Activated CD4-positive, alpha-beta T cell treated with anti-CD3 and anti-CD28 coated beads, Interleukin-2, amount 10 ng/mL, durations not matched to agents 24 days and 14 days (primary cell): ENCODE measurements around the gene NDUFB5. TPM values are rescaled to one million over a fixed set of nuclear protein-coding genes. Genes with fewer than 3 reads are reported as not detected.

ENCODE experiments used
- DNase-seq: peaks from one replicate; pipeline ENCODE4 v3.0.0; 2022
- H3K27ac Mint-ChIP-seq: one replicate; pipeline ENCODE4 v1.8.0; 2022; ENCODE audit warnings: mild to moderate bottlenecking, mixed read lengths
- H3K27me3 Mint-ChIP-seq: one replicate; pipeline ENCODE4 v1.8.0; 2022; ENCODE audit warnings: mixed read lengths
- H3K36me3 Mint-ChIP-seq: one replicate; pipeline ENCODE4 v1.8.0; 2022; ENCODE audit warnings: low read depth, mild to moderate bottlenecking, mixed read lengths
- H3K4me1 Mint-ChIP-seq: one replicate; pipeline ENCODE4 v1.8.0; 2021; ENCODE audit warnings: mixed read lengths
- H3K4me3 Mint-ChIP-seq: one replicate; pipeline ENCODE4 v1.8.0; 2022; ENCODE audit warnings: mild to moderate bottlenecking, moderate library complexity, mixed read lengths
- H3K9me3 Mint-ChIP-seq: one replicate; pipeline ENCODE4 v1.8.0; 2021; ENCODE audit warnings: mixed read lengths
- intact Hi-C: fragments of 100-400 bp; cut with micrococcal nuclease; formaldehyde crosslinking; loops from one replicate; pipeline ENCODE4 v1.15.1; 2023
- total RNA-seq: library from RNA; stranded (reverse); gene quantifications from 2 replicates; pipeline ENCODE4 v1.2.3, GENCODE V29; 2022

The NDUFB5 gene
- total RNA-seq, 1 donor from 2014 or later, result 98.6 TPM

DNA sequence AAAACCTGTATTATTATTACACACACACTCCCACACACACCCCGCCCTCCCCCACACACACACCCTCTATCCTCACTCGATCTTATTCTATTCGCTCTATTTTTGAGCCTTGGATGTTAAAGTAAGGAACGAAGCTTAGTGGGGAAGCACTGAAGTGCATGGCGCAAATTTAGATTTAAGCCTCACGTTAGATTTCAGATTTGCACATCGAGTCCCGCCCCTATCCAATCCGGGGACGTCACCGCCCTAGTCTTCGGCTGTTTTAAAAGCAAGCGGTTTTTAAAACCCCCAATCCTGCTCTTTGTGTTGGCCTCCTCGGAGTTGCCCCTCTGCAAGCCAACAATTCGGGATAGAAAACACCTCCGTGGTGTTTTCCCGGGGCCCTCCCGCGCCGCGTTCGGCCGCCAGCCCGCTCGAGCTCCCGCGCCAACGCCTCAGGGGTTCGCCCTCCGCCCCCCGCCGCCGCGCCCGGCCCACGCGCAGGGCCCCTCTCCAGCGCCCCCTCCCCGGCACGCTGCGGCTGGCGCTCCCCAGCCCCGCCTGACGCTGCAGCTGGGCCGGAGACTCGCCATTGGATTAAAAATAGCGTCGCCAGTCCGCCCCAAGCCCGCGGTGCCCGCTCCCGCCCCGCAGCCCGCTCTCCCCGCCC lies 48.0 kb downstream of the NDUFB5 start, which contains the start of gene USP13:
Gene USP13 (plus strand): TSS at position 594 of the 649 bp plus-strand sequence. CDS start 186 bp downstream, outside the sequence.
- intact Hi-C loops, result loop anchor here (1.0 to 2.0 kb wide), 3 partner anchors 43 to 950 kb away; partner anchors contain the start of genes ACTL6A and TTC14
- Mint-ChIP-seq H3K27me3 (peaks cover 15% of the 10 kb centered on the region), H3K27ac (peak within 1 kb of the TSS; percentile 92), H3K36me3 (peaks cover 8% of the 10 kb centered on the region), H3K9me3 (no peaks in the 10 kb centered on the region), H3K4me3 (peak within 1 kb of the TSS; percentile 93), H3K4me1 (peaks cover 16% of the 10 kb centered on the region)
- DNase-seq, result peak; percentile 88

DNA sequence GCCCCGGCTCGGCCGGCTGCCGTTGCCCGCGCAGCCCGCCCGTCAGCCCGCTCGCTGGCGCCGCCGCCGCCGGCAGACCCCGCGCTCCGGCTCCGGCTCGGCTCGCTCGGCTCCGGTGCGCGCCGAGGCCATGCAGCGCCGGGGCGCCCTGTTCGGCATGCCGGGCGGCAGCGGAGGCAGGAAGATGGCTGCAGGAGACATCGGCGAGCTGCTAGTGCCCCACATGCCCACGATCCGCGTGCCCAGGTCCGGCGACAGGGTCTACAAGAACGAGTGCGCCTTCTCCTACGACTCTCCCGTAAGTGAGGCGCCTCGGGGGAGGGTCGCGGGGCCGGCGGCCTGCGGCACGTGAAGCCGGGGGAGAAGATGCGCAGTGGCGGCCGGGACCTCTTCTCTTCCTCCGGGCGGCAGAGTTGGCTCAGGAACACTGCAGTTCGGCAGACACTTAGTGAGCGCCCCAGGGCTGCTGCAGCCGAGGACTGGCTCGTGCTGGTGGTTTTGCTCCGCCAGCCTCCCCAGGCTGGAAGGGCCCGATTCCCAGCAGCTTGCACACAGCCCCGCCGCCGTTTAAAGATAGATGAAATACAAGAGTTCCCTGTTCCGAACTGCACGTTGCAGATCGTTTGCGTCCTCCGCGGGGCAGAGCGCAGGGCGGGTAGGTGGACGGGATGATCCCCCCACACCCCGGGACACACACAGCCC lies 48.7 kb downstream of the NDUFB5 start:
- intact Hi-C loops, result loop anchor here (1.0 to 2.0 kb wide), 2 partner anchors 90 to 949 kb away; partner anchors contain the start of genes ACTL6A and TTC14
- peak overlapping the region; percentile 92 for H3K27ac Mint-ChIP-seq
- DNase-seq, result peak; percentile 89
- H3K4me3 Mint-ChIP-seq, result peak overlapping the region; percentile 93
- H3K27me3 Mint-ChIP-seq, result peaks cover 15% of the 10 kb centered on the region
- H3K4me1 Mint-ChIP-seq, result peaks cover 17% of the 10 kb centered on the region
- H3K36me3 Mint-ChIP-seq, result peaks cover 8% of the 10 kb centered on the region
- H3K9me3 Mint-ChIP-seq, result no peaks in the 10 kb centered on the region

DNA sequence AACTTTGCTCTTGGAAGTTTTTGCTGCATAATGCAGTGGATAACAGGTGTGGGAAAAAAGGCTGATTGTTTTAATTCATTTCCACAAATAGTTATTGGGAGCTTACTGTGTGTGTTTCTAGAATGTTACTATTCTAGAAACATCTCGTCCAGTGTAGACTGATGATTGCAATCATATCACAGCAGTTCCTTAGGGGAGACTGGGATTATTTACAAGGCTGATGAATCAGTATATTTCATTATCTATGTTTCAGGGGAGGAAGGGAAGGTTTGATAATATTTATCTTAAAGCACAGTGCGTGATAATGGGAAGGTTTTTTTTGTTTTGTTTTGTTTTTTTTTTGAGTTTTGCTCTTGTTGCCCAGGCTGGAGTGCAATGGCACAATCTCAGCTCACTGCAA lies 50.6 kb downstream of the NDUFB5 start:
- Mint-ChIP-seq H3K36me3 (peaks cover 8% of the 10 kb centered on the region), H3K27me3 (peaks cover 15% of the 10 kb centered on the region), H3K9me3 (no peaks in the 10 kb centered on the region), H3K4me1 (peaks cover 18% of the 10 kb centered on the region), H3K4me3 (peak overlapping the region; percentile 36), H3K27ac (no peak overlapping the region)
- no peak for DNase-seq
- intact Hi-C loops, result no loop called here

DNA sequence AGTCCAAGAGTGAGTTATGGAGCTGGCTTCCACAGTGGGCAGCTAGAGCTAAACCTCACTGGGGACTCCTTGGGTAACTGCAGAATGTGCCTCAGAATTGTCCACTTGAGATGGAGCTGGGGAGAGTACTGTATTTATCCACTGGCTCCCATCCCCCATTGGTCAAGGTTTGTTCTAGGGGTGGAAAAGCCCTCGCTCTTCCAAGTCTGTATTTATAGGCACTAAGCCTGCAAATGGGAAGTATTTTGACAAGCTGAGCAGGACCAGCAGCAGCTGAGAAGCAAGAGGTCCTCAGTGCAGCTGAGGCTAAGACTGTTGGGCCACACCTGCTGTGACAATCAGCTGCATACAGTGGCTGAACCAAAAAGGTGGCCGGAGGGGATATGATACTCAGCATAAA lies 54.0 kb downstream of the NDUFB5 start:
- Mint-ChIP-seq H3K27me3 (no peaks in the 10 kb centered on the region), H3K4me1 (peaks cover 12% of the 10 kb centered on the region), H3K27ac (no peak overlapping the region), H3K4me3 (no peak overlapping the region), H3K9me3 (no peaks in the 10 kb centered on the region), H3K36me3 (peaks cover 8% of the 10 kb centered on the region)
- intact Hi-C loops, result no loop called here
- no peak for DNase-seq

DNA sequence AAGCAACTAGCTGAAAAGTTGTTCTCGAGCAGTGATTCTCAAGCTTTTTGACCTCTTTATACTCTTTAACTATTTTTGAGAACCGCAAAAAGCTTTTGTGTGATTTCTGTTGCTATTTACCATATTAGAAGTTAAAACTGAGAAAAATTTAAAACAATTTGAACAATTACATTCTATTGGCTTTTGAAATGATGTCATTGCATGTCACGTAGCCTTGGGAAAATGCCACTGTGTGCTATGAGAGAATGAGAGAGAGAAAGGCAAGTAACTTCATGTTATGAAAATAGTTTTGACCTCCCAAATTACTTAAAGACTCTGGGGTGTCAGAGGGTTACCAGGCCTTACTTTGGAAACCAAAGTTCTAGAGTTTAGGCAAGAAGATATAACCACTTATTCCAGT lies 56.3 kb downstream of the NDUFB5 start:
- Mint-ChIP-seq H3K4me3 (no peak overlapping the region), H3K4me1 (peaks cover 1% of the 10 kb centered on the region), H3K36me3 (peaks cover 5% of the 10 kb centered on the region), H3K27me3 (no peaks in the 10 kb centered on the region), H3K27ac (no peak overlapping the region), H3K9me3 (no peaks in the 10 kb centered on the region)
- DNase-seq, result no peak
- intact Hi-C loops, result no loop called here

DNA sequence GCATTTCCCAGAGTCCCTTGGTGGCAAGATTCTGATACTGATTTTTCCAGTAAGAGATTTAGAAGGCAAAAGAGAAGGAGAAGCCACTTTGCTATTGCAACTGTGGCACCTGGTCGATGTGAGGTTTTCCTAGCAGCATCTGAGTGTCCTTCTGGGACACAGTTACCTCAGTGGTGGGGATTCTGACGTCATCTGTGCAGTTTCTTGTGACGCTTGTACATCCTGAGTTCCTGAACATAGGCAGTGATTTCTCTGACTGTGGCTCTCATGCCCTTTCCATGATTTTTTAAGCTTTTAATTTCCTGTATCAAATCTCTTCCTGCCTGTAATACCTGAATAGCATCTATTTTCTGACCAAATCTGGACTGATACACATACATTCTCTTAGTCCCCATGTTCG lies 57.2 kb downstream of the NDUFB5 start:
- no peak for DNase-seq
- Mint-ChIP-seq H3K27ac (no peak overlapping the region), H3K4me3 (no peak overlapping the region), H3K4me1 (peaks cover 1% of the 10 kb centered on the region), H3K36me3 (peaks cover under 1% of the 10 kb centered on the region), H3K9me3 (no peaks in the 10 kb centered on the region), H3K27me3 (no peaks in the 10 kb centered on the region)
- intact Hi-C loops, result no loop called here

DNA sequence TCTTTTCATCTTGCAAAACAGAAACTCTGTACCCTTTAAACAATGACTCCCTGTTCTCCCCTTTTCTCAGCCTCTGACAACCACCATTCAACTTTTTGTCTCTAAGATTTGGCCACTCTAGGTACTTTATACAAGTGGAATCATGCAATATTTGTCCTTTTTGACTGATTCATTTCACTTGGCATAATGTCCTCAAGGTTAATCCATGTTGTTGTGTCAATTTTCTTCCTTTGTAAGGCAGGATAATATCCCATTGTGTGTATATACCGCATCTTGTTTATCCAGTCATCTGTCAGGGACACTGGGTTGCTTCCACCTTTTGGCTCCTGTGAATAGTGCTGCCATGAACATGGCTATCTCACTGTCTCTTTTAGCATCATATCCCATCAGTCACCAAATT lies 58.5 kb downstream of the NDUFB5 start:
- no peaks in the 10 kb centered on the region for H3K9me3 Mint-ChIP-seq
- intact Hi-C loops, result no loop called here
- H3K4me3 Mint-ChIP-seq, result no peak overlapping the region
- no peaks in the 10 kb centered on the region for H3K27me3 Mint-ChIP-seq
- H3K36me3 Mint-ChIP-seq, result no peaks in the 10 kb centered on the region
- H3K4me1 Mint-ChIP-seq, result peaks cover 1% of the 10 kb centered on the region
- no peak for DNase-seq
- no peak overlapping the region for H3K27ac Mint-ChIP-seq

DNA sequence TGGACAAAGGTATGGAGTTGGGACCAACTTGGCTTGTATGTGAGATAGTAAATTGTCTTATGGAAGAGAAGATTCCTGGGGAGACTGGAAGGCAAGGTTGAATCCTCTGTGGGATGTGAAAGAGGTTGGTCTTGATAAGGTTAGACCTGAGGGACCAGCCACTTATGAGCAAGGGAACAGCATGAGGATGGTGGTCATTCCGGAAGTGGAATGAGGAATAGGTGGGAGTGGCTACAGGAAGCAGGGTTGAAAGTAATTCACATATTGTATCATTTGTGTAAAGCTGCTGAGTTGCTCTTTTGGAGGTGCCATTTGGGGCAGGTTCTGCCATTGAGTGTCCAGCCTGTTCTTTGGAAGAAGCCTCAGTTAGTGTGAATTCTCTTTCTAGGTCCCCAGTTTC lies 61.4 kb downstream of the NDUFB5 start:
- no peak overlapping the region for H3K4me3 Mint-ChIP-seq
- H3K36me3 Mint-ChIP-seq, result no peaks in the 10 kb centered on the region
- DNase-seq, result no peak
- no peaks in the 10 kb centered on the region for H3K4me1 Mint-ChIP-seq
- intact Hi-C loops, result no loop called here
- no peaks in the 10 kb centered on the region for H3K27me3 Mint-ChIP-seq
- no peak overlapping the region for H3K27ac Mint-ChIP-seq
- H3K9me3 Mint-ChIP-seq, result no peaks in the 10 kb centered on the region

DNA sequence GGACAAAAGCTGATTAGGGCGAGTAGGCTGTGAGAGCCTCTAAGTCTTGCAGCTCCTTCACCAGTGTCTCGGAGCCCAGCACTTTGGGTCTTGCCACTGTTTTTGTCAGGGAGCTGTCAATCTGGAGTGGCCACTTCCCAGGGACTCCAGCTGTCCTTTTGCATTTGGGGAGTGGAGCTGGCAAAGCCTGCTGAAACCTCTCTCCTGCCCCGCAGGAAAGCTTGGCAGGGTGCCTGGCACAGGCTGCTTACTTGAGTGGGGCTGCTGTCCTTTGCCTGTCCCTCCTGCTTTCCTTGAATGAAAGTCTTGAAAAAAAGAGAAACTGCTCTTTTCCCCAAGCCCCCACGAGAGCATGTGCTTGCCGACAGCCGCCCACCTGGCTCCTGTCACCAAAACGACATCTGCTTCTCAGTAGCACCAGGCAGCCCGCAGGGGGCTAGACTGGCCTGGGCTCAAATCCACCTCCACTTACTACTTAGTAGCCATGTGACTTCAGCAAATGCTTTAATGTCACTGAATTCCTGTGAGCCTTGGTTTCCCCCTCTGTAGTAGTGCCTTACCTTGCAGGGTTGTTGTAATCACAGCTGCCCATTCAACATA lies 61.9 kb downstream of the NDUFB5 start:
- intact Hi-C loops, result no loop called here
- no peaks in the 10 kb centered on the region for H3K36me3 Mint-ChIP-seq
- H3K4me3 Mint-ChIP-seq, result no peak overlapping the region
- H3K27me3 Mint-ChIP-seq, result no peaks in the 10 kb centered on the region
- no peaks in the 10 kb centered on the region for H3K4me1 Mint-ChIP-seq
- DNase-seq, result no peak
- no peak overlapping the region for H3K27ac Mint-ChIP-seq
- H3K9me3 Mint-ChIP-seq, result no peaks in the 10 kb centered on the region

DNA sequence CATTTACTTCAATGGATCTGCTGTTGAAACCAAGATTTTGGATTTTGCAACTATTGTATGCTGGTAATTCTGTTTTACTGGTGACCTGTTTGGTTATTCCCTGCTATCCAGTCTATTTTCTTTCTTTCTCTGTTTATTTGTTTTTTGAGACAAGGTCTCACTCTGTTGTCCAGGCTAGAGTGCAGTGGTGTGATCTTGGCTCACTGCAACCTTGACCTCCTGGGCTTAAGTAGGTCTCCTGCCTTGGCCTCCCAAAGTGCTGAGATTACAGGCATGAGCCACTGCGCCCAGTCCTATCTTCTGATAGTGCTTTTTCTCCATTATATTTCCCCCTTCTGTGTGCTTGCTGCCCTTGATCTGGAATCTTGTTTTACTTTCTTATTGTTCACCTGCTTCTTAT lies 63.8 kb downstream of the NDUFB5 start:
- DNase-seq, result no peak
- H3K36me3 Mint-ChIP-seq, result no peaks in the 10 kb centered on the region
- H3K4me3 Mint-ChIP-seq, result no peak overlapping the region
- H3K9me3 Mint-ChIP-seq, result no peaks in the 10 kb centered on the region
- H3K27me3 Mint-ChIP-seq, result no peaks in the 10 kb centered on the region
- H3K4me1 Mint-ChIP-seq, result no peaks in the 10 kb centered on the region
- H3K27ac Mint-ChIP-seq, result no peak overlapping the region
- intact Hi-C loops, result no loop called here

DNA sequence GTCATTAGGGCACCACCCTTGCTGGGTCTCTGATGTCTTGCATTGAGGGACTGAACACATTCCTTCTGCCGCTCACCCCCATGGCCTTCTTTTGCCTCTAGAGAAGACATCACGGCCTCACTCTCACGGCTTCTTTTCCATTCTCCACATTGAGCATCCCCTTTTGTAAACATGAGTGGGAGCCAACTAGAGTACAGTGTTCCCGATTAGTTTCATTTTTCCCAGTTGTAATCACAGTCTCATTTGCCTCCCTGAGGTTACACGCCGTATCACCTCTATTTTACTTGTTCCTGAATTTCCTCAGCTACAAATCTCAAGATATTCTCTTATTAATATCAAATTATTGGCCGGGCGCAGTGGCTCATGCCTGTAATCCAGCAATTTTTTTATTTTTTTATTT lies 65.7 kb downstream of the NDUFB5 start:
- intact Hi-C loops, result no loop called here
- no peaks in the 10 kb centered on the region for H3K27me3 Mint-ChIP-seq
- no peak overlapping the region for H3K4me3 Mint-ChIP-seq
- H3K36me3 Mint-ChIP-seq, result no peaks in the 10 kb centered on the region
- DNase-seq, result no peak
- H3K27ac Mint-ChIP-seq, result no peak overlapping the region
- no peaks in the 10 kb centered on the region for H3K4me1 Mint-ChIP-seq
- no peaks in the 10 kb centered on the region for H3K9me3 Mint-ChIP-seq

DNA sequence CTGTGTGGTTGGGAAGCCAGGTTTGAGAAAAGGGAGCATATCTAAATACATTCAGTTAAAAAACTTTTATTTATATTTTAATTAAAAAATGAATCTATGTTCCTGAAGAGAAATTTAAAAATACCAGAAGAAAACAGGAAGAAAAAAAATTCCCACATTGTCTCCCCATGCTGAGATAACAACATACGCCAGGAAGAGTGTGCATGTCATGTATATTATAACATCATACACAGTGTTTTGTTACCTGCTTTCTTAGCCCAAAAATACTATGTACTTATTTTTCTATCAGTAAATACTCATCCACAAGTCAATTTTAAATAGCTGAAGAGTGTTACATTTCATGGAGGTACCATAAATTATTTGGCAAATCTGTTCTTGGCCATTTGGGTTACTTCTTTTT lies 66.7 kb downstream of the NDUFB5 start:
- intact Hi-C loops, result no loop called here
- no peak overlapping the region for H3K4me3 Mint-ChIP-seq
- H3K36me3 Mint-ChIP-seq, result no peaks in the 10 kb centered on the region
- H3K27me3 Mint-ChIP-seq, result no peaks in the 10 kb centered on the region
- H3K4me1 Mint-ChIP-seq, result peaks cover 1% of the 10 kb centered on the region
- no peaks in the 10 kb centered on the region for H3K9me3 Mint-ChIP-seq
- no peak overlapping the region for H3K27ac Mint-ChIP-seq
- no peak for DNase-seq

DNA sequence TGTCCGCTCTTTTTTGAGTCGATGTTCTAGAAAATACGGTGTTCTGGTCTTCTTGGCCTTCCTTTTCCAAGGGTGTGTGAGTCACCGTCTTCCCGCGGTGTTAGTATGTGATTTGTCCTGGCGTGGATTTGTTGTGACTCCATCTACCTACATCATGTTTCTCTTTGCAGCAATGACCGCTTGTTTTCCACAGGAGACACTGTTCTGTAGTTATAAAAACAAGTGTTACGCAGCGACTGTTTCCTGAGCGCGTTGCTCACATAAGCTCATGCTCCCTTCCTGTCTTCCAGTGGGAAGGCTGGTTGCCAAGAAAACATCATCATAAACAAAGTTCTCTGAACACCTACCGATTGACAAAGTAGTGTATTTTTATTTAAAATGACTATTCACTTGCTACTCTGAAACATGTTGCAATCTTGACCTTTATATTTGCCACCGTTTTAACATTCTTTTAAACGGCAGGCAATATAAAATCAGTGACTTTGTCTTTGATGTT lies 67.2 kb downstream of the NDUFB5 start:
- H3K4me1 Mint-ChIP-seq, result peaks cover 3% of the 10 kb centered on the region

DNA sequence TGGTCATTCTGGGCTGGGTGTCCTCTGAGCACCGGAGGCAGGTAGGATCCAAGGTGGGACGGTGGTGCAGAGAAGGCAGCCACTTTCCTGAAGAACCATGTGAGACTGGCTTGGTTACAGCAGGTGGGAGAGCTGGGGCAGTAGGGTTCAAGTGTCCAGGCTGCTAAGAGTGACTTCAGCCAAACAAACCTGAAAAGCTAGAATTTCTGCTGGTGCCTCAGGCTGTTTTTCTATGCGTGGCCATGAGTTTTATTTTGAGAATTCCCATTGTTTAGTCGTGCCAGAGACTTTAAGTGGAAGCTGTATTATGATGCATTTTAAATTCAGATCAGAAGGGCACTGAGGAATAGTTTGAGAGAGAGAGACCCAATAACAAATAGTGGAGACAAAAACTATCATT lies 68.3 kb downstream of the NDUFB5 start:
- no peak overlapping the region for H3K4me3 Mint-ChIP-seq
- H3K27ac Mint-ChIP-seq, result no peak overlapping the region
- peaks cover 3% of the 10 kb centered on the region for H3K4me1 Mint-ChIP-seq
- H3K36me3 Mint-ChIP-seq, result no peaks in the 10 kb centered on the region
- intact Hi-C loops, result no loop called here
- no peaks in the 10 kb centered on the region for H3K9me3 Mint-ChIP-seq
- no peaks in the 10 kb centered on the region for H3K27me3 Mint-ChIP-seq
- DNase-seq, result no peak

More for the DNA sequence above, 67.2 kb downstream of the NDUFB5 start:
- DNase-seq, result no peak
- H3K27ac Mint-ChIP-seq, result no peak overlapping the region
- H3K9me3 Mint-ChIP-seq, result no peaks in the 10 kb centered on the region
- intact Hi-C loops, result no loop called here
- H3K27me3 Mint-ChIP-seq, result no peaks in the 10 kb centered on the region
- no peak overlapping the region for H3K4me3 Mint-ChIP-seq
- no peaks in the 10 kb centered on the region for H3K36me3 Mint-ChIP-seq
